Epithelial cell of proximal tubule (primary cell): Measurements from ENCODE around the gene RSF1. TPM values are rescaled to one million over a fixed set of nuclear protein-coding genes. Genes with fewer than 3 reads are reported as not detected.
"Not testable (repeated sequence)": the region's sequence is repeated elsewhere in the genome, so short reads cannot be mapped to it uniquely, and the experiment has no call there.

Experiments
- DNase-seq: peaks from one replicate; pipeline ENCODE4 v3.0.0-alpha.2; 2011; ENCODE audit warnings: low read depth
- H3K4me3 ChIP-seq: 2 replicates; pipeline ENCODE4 v1.5.1; 2011; ENCODE audit warnings: low read depth, mild to moderate bottlenecking, low read length
- total RNA-seq: library from RNA; depleted of rRNA; stranded (reverse); fragments of >200 nt; gene quantifications from 2 replicates; pipeline ENCODE4 v1.2.3, GENCODE V29; 2015
- TF ChIP-seq, protein P1 (sequence below): conservative IDR thresholded peaks from 2 replicates; pipeline ENCODE4 v1.5.1; 2012; ENCODE audit warnings: low read depth, mild to moderate bottlenecking, low read length

Gene RSF1, protein sequence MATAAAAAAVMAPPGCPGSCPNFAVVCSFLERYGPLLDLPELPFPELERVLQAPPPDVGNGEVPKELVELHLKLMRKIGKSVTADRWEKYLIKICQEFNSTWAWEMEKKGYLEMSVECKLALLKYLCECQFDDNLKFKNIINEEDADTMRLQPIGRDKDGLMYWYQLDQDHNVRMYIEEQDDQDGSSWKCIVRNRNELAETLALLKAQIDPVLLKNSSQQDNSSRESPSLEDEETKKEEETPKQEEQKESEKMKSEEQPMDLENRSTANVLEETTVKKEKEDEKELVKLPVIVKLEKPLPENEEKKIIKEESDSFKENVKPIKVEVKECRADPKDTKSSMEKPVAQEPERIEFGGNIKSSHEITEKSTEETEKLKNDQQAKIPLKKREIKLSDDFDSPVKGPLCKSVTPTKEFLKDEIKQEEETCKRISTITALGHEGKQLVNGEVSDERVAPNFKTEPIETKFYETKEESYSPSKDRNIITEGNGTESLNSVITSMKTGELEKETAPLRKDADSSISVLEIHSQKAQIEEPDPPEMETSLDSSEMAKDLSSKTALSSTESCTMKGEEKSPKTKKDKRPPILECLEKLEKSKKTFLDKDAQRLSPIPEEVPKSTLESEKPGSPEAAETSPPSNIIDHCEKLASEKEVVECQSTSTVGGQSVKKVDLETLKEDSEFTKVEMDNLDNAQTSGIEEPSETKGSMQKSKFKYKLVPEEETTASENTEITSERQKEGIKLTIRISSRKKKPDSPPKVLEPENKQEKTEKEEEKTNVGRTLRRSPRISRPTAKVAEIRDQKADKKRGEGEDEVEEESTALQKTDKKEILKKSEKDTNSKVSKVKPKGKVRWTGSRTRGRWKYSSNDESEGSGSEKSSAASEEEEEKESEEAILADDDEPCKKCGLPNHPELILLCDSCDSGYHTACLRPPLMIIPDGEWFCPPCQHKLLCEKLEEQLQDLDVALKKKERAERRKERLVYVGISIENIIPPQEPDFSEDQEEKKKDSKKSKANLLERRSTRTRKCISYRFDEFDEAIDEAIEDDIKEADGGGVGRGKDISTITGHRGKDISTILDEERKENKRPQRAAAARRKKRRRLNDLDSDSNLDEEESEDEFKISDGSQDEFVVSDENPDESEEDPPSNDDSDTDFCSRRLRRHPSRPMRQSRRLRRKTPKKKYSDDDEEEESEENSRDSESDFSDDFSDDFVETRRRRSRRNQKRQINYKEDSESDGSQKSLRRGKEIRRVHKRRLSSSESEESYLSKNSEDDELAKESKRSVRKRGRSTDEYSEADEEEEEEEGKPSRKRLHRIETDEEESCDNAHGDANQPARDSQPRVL (N-terminal part only)
- total RNA-seq: 13.6 and 46.7 TPM in 2 replicates

DNA sequence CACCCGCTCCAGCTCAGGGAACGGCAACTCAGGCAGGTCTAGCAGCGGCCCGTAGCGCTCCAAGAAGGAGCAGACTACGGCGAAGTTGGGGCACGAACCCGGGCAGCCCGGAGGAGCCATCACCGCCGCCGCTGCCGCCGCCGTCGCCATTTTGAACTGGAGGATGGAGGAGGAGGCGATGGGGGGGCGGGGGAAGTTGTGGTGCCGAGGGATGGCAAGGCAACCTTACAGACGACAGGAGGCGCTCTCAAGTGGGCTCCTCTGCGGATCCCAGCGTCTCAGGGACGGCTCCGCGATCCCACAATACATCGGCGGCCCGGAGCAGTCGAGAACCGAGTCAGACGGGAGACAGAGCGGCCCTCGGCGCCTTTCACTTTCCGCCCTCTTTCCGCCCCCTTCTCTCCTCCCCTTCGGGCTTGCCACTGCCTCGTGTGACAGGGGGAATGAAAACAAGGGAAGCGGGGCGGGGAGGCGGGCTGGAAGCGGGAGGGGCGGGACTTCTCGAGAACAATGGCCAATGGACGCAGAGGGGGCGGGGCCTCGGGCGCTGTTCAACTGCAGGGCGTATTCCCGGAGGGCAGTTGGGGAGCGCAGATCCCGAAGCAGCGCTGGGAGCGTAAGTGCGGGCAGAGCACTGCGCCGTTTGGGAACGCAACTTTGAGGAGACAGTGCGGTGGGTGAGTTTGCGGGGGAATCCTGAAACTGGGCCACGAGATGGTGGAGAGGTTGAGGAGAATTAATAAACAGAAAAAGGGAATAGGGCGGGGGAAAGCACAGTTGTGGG, at the start of gene RSF1, which contains the start of gene AAMDC:
Gene RSF1 (minus strand): TSS at position 158 of the 784 bp plus-strand sequence. CDS start 8 bp downstream, at position 150.
Gene AAMDC (plus strand): TSS at position 580 of the 784 bp plus-strand sequence. CDS start 21,353 bp downstream, outside the sequence.
- TF ChIP-seq, protein P1, sequence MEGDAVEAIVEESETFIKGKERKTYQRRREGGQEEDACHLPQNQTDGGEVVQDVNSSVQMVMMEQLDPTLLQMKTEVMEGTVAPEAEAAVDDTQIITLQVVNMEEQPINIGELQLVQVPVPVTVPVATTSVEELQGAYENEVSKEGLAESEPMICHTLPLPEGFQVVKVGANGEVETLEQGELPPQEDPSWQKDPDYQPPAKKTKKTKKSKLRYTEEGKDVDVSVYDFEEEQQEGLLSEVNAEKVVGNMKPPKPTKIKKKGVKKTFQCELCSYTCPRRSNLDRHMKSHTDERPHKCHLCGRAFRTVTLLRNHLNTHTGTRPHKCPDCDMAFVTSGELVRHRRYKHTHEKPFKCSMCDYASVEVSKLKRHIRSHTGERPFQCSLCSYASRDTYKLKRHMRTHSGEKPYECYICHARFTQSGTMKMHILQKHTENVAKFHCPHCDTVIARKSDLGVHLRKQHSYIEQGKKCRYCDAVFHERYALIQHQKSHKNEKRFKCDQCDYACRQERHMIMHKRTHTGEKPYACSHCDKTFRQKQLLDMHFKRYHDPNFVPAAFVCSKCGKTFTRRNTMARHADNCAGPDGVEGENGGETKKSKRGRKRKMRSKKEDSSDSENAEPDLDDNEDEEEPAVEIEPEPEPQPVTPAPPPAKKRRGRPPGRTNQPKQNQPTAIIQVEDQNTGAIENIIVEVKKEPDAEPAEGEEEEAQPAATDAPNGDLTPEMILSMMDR: peak; percentile 64
- peak within 1 kb of the TSS; percentile 81 for H3K4me3 ChIP-seq
- peak; percentile 79 for DNase-seq

DNA sequence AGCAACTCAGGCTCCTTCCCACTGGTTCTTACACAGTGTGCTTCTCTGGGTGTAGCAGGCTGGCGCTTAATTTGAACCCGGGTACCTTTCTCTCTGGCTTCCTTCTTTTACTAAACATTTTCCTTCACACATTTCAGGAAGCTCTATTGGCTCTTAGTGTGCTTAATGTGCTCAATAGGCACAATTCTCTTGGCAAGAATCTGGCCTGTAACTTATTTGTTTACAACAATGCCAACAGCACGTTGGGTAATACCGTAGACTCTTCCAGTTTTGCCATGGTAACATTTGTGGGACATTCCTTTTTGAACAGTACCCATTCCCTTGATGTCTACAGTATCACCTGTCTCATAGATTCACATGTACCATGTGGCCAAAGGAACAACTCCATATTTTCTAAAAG, 48.2 kb upstream of the RSF1 start:
- TF ChIP-seq, protein P1: no peak
- H3K4me3 ChIP-seq: no peak overlapping the region
- no peak for DNase-seq

DNA sequence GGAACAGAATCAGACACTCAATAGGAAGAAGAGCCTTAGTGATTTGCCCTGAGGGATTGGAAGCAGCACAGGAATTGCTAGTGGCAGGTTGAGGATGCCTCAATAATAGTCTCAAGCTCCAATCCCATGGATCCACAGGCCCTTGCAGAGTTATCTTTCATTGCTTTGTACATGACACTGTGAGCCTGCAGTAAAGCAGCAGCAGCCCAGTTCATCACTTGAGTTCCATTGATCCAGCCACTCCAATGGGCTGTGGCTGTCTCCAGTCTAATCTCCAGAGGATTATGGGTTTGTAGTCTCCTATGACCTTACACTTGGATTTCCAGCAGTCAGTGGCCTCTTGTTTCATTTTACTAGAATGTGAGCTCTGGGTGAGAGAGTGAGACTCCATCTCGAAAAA, 45.8 kb upstream of the RSF1 start:
- DNase-seq: no peak
- TF ChIP-seq, protein P1: no peak
- H3K4me3 ChIP-seq: no peak overlapping the region

DNA sequence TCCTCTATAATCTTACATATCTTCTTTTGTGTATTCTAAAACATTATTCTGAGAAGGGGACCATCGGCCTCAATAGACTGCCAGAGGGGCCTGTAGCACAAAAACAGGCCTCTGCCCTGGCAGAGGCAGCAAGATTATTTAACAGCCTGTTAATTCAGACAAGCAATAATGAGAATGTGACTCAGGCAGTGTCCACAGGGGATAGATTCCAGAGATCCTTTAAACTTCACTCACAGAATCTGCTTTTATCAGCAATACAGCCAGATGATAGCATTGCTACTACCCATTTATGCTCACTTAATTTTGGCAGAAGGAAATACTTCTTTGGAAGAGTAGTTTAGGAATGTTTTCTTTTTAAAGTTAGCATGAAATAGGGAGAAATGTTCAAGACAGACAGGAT, 45.3 kb upstream of the RSF1 start:
- TF ChIP-seq, protein P1: no peak

DNA sequence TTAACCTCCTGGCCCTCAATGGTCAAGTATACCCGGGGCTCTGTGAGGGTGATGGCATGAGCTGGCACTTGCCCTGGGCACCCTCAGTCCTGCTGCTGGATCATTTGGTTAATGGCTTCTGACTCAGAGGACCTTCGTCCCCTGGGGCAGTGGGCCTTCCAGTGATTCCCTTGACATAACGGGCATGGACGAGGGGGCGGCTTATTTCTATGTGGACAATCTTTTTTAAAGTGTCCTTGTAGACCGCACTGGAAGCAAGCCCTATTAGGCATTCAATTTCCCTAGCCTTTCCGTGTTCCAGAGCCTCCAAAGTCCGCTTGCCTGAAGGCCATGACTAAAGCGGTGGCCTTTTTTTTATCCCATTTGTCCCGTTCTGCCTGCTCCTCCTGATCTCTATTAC, 40.9 kb upstream of the RSF1 start:
- not testable (repeated sequence) for DNase-seq, H3K4me3 ChIP-seq

More for the DNA sequence above, 45.3 kb upstream of the RSF1 start:
- H3K4me3 ChIP-seq: no peak overlapping the region
- DNase-seq: no peak

DNA sequence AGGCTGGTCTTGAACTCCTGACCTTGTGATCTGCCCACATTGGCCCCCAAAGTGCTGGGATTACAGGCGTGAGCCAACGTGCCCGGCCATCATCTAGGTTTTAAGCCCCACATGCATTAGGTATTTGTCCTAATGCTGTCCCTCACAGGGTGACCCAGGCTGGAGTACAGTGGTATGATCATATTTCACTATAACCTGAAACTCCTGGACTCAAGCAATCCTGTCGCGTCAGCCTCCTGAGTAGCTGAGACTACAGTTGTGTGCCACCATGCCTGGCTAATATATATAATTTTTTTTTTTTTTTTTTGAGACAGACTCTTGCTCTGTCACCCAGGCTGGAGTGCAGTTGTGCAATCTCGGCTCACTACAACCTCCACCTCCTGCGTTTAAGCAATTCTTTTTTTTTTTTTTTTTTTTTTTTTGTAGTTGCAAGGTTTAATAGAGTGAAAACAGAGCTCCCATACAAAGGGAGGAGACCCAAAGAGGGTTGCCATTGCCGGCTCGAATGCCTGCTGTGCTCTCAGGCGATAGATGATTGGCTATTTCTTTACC, 37.5 kb upstream of the RSF1 start:
- not testable (repeated sequence) for H3K4me3 ChIP-seq, DNase-seq

DNA sequence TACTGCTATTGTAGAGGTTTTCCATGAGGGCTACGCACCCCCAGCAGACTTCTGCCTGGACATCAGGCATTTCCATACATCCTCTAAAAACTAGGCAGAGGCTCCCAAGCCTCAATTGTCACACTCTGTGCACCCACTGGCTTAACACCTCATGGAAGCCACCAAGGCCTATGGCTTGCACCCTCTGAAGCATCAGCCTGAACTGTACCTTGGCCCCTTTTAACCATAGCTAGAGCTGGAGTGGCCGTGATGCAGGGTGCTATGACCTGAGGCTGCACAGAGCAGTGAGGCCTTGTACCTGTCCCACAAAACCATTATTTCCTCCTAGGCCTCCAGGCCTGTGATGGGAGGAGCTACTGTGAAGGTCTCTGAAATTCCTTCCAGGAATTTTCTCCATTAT, 34.3 kb upstream of the RSF1 start:
- TF ChIP-seq, protein P1: no peak
- no peak overlapping the region for H3K4me3 ChIP-seq
- DNase-seq: no peak
